Osteoblast (primary cell): Measurements from ENCODE around the gene FSTL4. TPM values are rescaled to one million over a fixed set of nuclear protein-coding genes. Genes with fewer than 3 reads are reported as not detected.
A peak's percentile ranks its signal among the peaks of the same experiment; 100 is the strongest.

Experiments
- DNase-seq: peaks from one replicate; pipeline ENCODE4 v3.0.0; 2011; ENCODE audit warnings: low spot score, mixed read lengths; ENCODE audit not compliant: insufficient read length; ENCODE audit errors: missing footprints
- H2AFZ ChIP-seq: 2 replicates; pipeline ENCODE4 v1.6.0; 2011; ENCODE audit warnings: mild to moderate bottlenecking, low read length
- H3K27ac ChIP-seq: 2 replicates; pipeline ENCODE4 v1.5.1; 2011; ENCODE audit warnings: mild to moderate bottlenecking, low read depth, low read length, moderate library complexity
- H3K27me3 ChIP-seq: 2 replicates; pipeline ENCODE4 v1.6.0; 2012; ENCODE audit warnings: mild to moderate bottlenecking, control low read depth, inconsistent platforms, low read length, moderate library complexity; ENCODE audit not compliant: insufficient read depth
- H3K36me3 ChIP-seq: 2 replicates; pipeline ENCODE4 v1.5.1; 2011; ENCODE audit warnings: mild to moderate bottlenecking, low read length, control low read depth, moderate library complexity; ENCODE audit not compliant: insufficient read depth
- H3K4me1 ChIP-seq: 2 replicates; pipeline ENCODE4 v1.5.1; 2011; ENCODE audit warnings: mild to moderate bottlenecking, low read length, control low read depth, moderate library complexity; ENCODE audit not compliant: insufficient read depth
- H3K4me2 ChIP-seq: 2 replicates; pipeline ENCODE4 v1.6.0; 2011; ENCODE audit warnings: mild to moderate bottlenecking, low read length; ENCODE audit not compliant: insufficient read depth
- H3K4me3 ChIP-seq: fragments of 200-600 bp; sonication (generic); 3 replicates; pipeline ENCODE4 v1.5.1; 2012; ENCODE audit warnings: mild to moderate bottlenecking, low read length, inconsistent platforms; ENCODE audit not compliant: insufficient read depth
- H3K79me2 ChIP-seq: 2 replicates; pipeline ENCODE4 v1.6.0; 2012; ENCODE audit warnings: mild to moderate bottlenecking, low read length, control low read depth, inconsistent platforms; ENCODE audit not compliant: insufficient read depth
- H3K9me3 ChIP-seq: 2 replicates; pipeline ENCODE4 v1.5.1; 2011; ENCODE audit warnings: low read depth, low read length, control low read depth
- H4K20me1 ChIP-seq: 2 replicates; pipeline ENCODE4 v1.6.0; 2012; ENCODE audit warnings: mild to moderate bottlenecking, low read length, control low read depth; ENCODE audit not compliant: insufficient read depth
- total RNA-seq: library from RNA; depleted of rRNA; stranded (reverse); fragments of >200 nt; gene quantifications from 2 replicates; pipeline ENCODE4 v1.2.3, GENCODE V29; 2012
- TF ChIP-seq, protein P1 (sequence below): IDR thresholded peaks from 2 replicates; pipeline ENCODE4 v1.5.1; 2011; ENCODE audit warnings: mild to moderate bottlenecking, low read depth, low read length, moderate library complexity; ENCODE audit errors: extremely low read depth

Gene FSTL4
- total RNA-seq, 1 donor, result not detected

DNA sequence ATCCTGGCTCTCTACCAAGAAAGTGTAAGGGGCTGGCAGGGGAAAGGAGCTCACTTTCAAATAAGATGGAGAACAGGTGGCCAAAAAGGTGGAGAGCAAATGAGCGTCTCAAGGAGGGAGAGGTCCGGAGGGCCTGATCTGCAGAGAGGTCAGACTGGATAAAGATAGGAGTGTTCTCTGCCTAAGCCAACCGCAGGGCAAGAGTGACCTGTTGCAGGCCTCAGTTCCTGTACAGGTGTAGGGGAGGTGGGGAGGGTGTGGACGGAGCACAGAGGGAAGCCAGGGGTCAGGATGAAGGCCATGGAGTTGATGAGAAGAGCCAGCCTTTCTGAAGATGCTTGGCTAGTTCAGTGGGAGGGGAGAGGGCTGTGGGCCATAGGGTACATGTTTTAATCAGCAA lies 320.8 kb downstream of the FSTL4 start:
- TF ChIP-seq, protein P1, sequence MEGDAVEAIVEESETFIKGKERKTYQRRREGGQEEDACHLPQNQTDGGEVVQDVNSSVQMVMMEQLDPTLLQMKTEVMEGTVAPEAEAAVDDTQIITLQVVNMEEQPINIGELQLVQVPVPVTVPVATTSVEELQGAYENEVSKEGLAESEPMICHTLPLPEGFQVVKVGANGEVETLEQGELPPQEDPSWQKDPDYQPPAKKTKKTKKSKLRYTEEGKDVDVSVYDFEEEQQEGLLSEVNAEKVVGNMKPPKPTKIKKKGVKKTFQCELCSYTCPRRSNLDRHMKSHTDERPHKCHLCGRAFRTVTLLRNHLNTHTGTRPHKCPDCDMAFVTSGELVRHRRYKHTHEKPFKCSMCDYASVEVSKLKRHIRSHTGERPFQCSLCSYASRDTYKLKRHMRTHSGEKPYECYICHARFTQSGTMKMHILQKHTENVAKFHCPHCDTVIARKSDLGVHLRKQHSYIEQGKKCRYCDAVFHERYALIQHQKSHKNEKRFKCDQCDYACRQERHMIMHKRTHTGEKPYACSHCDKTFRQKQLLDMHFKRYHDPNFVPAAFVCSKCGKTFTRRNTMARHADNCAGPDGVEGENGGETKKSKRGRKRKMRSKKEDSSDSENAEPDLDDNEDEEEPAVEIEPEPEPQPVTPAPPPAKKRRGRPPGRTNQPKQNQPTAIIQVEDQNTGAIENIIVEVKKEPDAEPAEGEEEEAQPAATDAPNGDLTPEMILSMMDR, result no peak
- no peaks in the 10 kb centered on the region for H3K36me3 ChIP-seq

DNA sequence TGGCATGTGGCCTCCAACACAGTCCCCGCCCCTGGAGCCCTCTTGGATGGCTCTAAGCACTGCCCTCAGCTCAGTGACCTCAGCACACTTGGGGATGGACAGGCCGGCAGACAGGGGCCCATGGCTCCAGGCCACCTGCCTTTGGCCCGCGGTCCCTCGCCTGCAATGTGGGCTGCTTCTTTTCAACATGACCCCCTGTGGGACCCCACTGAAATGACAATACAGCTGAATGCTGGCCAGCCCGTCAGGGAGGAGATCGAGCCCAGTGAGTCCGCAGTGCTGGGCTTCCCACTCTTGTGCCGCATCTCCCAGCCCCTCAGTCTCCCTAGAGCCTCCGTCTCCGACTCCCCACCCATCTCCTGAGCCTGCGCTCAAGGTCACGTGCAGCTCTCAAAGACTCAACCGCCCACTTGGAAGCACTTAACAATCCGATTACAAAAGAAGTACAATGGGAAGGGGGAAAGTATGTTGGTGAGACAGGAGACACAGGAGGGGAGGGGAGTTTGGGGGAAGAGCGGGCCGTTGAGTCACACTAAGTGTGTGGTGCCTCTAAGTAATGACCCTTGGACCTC lies 321.6 kb downstream of the FSTL4 start:
- Histone ChIP-seq H3K4me3 (no peak overlapping the region), H3K79me2 (no peaks in the 10 kb centered on the region), H3K4me1 (no peaks in the 10 kb centered on the region), H3K27me3 (no peaks in the 10 kb centered on the region), H3K27ac (no peak overlapping the region), H3K9me3 (no peaks in the 10 kb centered on the region), H2AFZ (no peak overlapping the region), H3K36me3 (no peaks in the 10 kb centered on the region), H3K4me2 (no peak overlapping the region), H4K20me1 (no peaks in the 10 kb centered on the region)
- no peak for DNase-seq
- TF ChIP-seq, protein P1, result no peak

More for the DNA sequence above, 320.8 kb downstream of the FSTL4 start:
- DNase-seq, result no peak
- no peaks in the 10 kb centered on the region for H4K20me1 ChIP-seq
- no peak overlapping the region for H3K27ac ChIP-seq
- H3K4me1 ChIP-seq, result no peaks in the 10 kb centered on the region
- no peaks in the 10 kb centered on the region for H3K9me3 ChIP-seq
- H2AFZ ChIP-seq, result no peak overlapping the region
- H3K27me3 ChIP-seq, result no peaks in the 10 kb centered on the region
- no peak overlapping the region for H3K4me3 ChIP-seq
- H3K79me2 ChIP-seq, result no peaks in the 10 kb centered on the region
- H3K4me2 ChIP-seq, result no peak overlapping the region

DNA sequence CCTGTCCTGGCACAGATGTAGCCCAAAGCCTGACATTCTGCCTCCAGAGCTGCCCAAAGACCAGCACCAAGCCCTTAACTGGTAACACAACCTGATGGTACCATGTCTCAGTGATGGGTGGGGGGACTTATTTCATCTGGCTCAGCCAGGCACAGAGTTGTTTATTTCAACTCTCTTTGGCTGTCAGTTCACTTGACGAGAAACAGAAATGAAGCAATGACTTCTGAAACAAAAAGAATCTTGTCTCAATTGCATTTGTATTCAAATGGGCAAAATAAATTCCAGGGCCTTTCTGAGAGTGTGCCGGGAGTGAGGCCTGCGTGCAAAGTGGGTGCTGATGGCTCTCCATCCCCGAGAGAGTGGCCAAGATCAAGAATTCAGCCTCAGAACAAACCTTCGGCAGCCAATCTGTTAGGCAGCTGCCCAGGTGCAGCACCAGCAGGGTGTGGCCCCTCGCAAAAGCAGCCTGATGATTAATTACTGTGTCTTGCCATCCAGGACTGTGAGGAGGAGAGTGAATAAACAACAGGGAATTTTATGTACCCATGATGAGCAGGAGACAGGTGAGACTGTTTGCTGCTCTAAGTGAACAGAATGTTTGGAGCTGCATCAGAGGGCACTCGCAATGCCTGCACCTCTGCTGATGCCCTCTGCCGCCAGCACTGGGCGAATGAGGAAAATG lies 322.5 kb downstream of the FSTL4 start:
- Histone ChIP-seq H4K20me1 (no peaks in the 10 kb centered on the region), H2AFZ (no peak overlapping the region), H3K4me2 (no peak overlapping the region), H3K4me1 (no peaks in the 10 kb centered on the region), H3K27ac (no peak overlapping the region), H3K9me3 (no peaks in the 10 kb centered on the region), H3K27me3 (no peaks in the 10 kb centered on the region), H3K36me3 (no peaks in the 10 kb centered on the region), H3K4me3 (no peak overlapping the region), H3K79me2 (no peaks in the 10 kb centered on the region)
- no peak for DNase-seq
- TF ChIP-seq, protein P1, result no peak

- Histone ChIP-seq H3K27ac (no peak overlapping the region), H2AFZ (no peak overlapping the region), H3K79me2 (no peaks in the 10 kb centered on the region), H3K36me3 (no peaks in the 10 kb centered on the region), H3K4me3 (no peak overlapping the region), H4K20me1 (no peaks in the 10 kb centered on the region), H3K27me3 (no peaks in the 10 kb centered on the region), H3K4me2 (no peak overlapping the region), H3K4me1 (no peaks in the 10 kb centered on the region), H3K9me3 (no peaks in the 10 kb centered on the region)
- no peak for DNase-seq
- TF ChIP-seq, protein P1, result peak; percentile 57
Measured at GRCh38 chr5:133287500-133287899, 324.8 kb downstream of the FSTL4 start.
